Endothelial cell of umbilical vein (primary cell): Measurements from ENCODE around the gene RABL3. TPM values are rescaled to one million over a fixed set of nuclear protein-coding genes. Genes with fewer than 3 reads are reported as not detected.

Source experiments
- BruUV-seq: library from RNA; stranded (reverse); fragments of 400-500 nt; replicated peaks from 2 replicates; lab custom pipeline; 2021; lab: Mats Ljungman, UMichigan
- CTCF ChIA-PET: fragments of 300-600, 350-600 bp; sonication (Branson Sonifier 250); formaldehyde crosslinking; loops from one replicate; lab custom pipeline; 2021; ENCODE audit warnings: antibody characterized with exemption, inconsistent platforms; lab: Charles Lee
- POLR2A ChIA-PET: fragments of 300-600, 350-600 bp; sonication (Branson Sonifier 250); formaldehyde crosslinking; loops from one replicate; lab custom pipeline; 2021; ENCODE audit warnings: antibody characterized with exemption, inconsistent platforms; lab: Charles Lee
- DNase-seq: peaks from one replicate; pipeline ENCODE4 v3.0.0-alpha.2; 2011; ENCODE audit warnings: low read depth, low spot score
- FAIRE-seq: peaks from 2 replicates; lab custom pipeline; 2011; peaks lifted over from hg19 to GRCh38; lab: Jason Lieb, UNC
- H2AFZ ChIP-seq: 2 replicates; pipeline ENCODE4 v1.6.0; 2012; ENCODE audit warnings: low read depth, low read length, control low read depth, inconsistent platforms
- H3K27ac ChIP-seq: 2 replicates; pipeline ENCODE4 v1.5.1; 2011; ENCODE audit warnings: low read depth, mild to moderate bottlenecking, control low read depth, low read length, moderate library complexity; ENCODE audit not compliant: insufficient read depth
- H3K27me3 ChIP-seq, 2 experiments: 2 replicates each; pipeline versions ENCODE4 v1.6.0 to v1.6.1; 2011; ENCODE audit warnings: low read length in 2 of 2, mixed read lengths in 1 of 2; ENCODE audit not compliant: control insufficient read depth in 2 of 2, insufficient read depth in 2 of 2
- H3K36me3 ChIP-seq, 2 experiments: 2 replicates in 1 of 2; 3 replicates in 1 of 2; pipeline ENCODE4 v1.5.1; 2011; ENCODE audit warnings: low read length in 2 of 2, mild to moderate bottlenecking in 1 of 2, moderate library complexity in 1 of 2; ENCODE audit not compliant: control insufficient read depth in 2 of 2, insufficient read depth in 2 of 2; ENCODE audit errors: extremely low read depth in 1 of 2
- H3K4me1 ChIP-seq: 3 replicates; pipeline ENCODE4 v1.5.1; 2011; ENCODE audit warnings: mild to moderate bottlenecking, low read length; ENCODE audit not compliant: control insufficient read depth, insufficient read depth; ENCODE audit errors: extremely low read depth
- H3K4me2 ChIP-seq: 2 replicates; pipeline ENCODE4 v1.6.1; 2011; ENCODE audit warnings: low read length, control low read depth, mixed read lengths; ENCODE audit not compliant: insufficient read depth
- H3K4me3 ChIP-seq, 3 experiments: fragments of 200-600 bp in 1 of 3; sonication (generic), shearing (Covaris generic) in 1 of 3; replicated peaks in 1 of 3; 2 replicates each; pipeline ENCODE4 v1.5.1; 2011 to 2016; ENCODE audit warnings: control low read depth in 3 of 3, low read length in 3 of 3, mild to moderate bottlenecking in 2 of 3, inconsistent platforms in 1 of 3, low read depth in 1 of 3, moderate library complexity in 1 of 3; ENCODE audit not compliant: insufficient read depth in 1 of 3
- H3K79me2 ChIP-seq: 2 replicates; pipeline ENCODE4 v1.6.0; 2012; ENCODE audit warnings: low read length, inconsistent platforms; ENCODE audit not compliant: control insufficient read depth, insufficient read depth
- H3K9ac ChIP-seq: replicated peaks from 2 replicates; pipeline ENCODE3; 2011; ENCODE audit warnings: low read length, control low read depth; ENCODE audit not compliant: insufficient read depth; ENCODE audit errors: extremely low read depth
- H3K9me1 ChIP-seq: replicated peaks from 3 replicates; pipeline ENCODE4 v1.6.0; 2011; ENCODE audit warnings: mild to moderate bottlenecking, low read length; ENCODE audit not compliant: control insufficient read depth, insufficient read depth; ENCODE audit errors: extremely low read depth
- H3K9me3 ChIP-seq: replicated peaks from 2 replicates; pipeline ENCODE4 v1.5.1; 2012; ENCODE audit warnings: low read length, inconsistent platforms; ENCODE audit not compliant: control insufficient read depth, insufficient read depth
- H4K20me1 ChIP-seq: replicated peaks from 2 replicates; pipeline ENCODE3; 2011; ENCODE audit warnings: mild to moderate bottlenecking, low read length; ENCODE audit not compliant: control insufficient read depth, insufficient read depth; ENCODE audit errors: extremely low read depth
- CTCF ChIP-seq, 2 donors: IDR thresholded peaks; 1 replicate in 1 of 2; 2 replicates in 1 of 2; pipeline ENCODE4 v1.5.1; 2011; ENCODE audit warnings: low read length in 2 of 2, mild to moderate bottlenecking in 2 of 2, moderate library complexity in 2 of 2, control low read depth in 1 of 2, inconsistent platforms in 1 of 2, low read depth in 1 of 2; ENCODE audit not compliant: insufficient read depth in 1 of 2; ENCODE audit errors: extremely low read depth in 1 of 2
- EZH2 ChIP-seq: IDR thresholded peaks from 2 replicates; pipeline ENCODE4 v1.6.1; 2012; ENCODE audit warnings: borderline replicate concordance, low read depth, mild to moderate bottlenecking, moderate library complexity, low read length, inconsistent platforms; ENCODE audit not compliant: severe bottlenecking
- FOS ChIP-seq: IDR thresholded peaks from 2 replicates; pipeline ENCODE4 v1.6.1; 2011; ENCODE audit warnings: mild to moderate bottlenecking, low read length, moderate library complexity, borderline replicate concordance; ENCODE audit not compliant: insufficient read depth
- GATA2 ChIP-seq: IDR thresholded peaks from 2 replicates; pipeline ENCODE4 v1.7.0; 2011; ENCODE audit warnings: low read depth, mild to moderate bottlenecking, moderate library complexity, mixed read lengths, low read length; ENCODE audit not compliant: insufficient read length, insufficient read depth
- JUN ChIP-seq: IDR thresholded peaks from 2 replicates; pipeline ENCODE4 v1.6.1; 2011; ENCODE audit warnings: borderline replicate concordance, low read depth; ENCODE audit not compliant: insufficient read length, insufficient read depth
- MAX ChIP-seq: IDR thresholded peaks from 2 replicates; pipeline ENCODE4 v1.6.1; 2011; ENCODE audit not compliant: insufficient read depth, insufficient read length
- MYC ChIP-seq: IDR thresholded peaks from one replicate; pipeline ENCODE4 v1.6.1; 2011; ENCODE audit warnings: mild to moderate bottlenecking, low read depth, low read length
- POLR2A ChIP-seq: IDR thresholded peaks from 2 replicates; pipeline ENCODE4 v1.6.1; 2012; ENCODE audit warnings: low read depth, mild to moderate bottlenecking, control low read depth, low read length
- POLR2AphosphoS5 ChIP-seq: IDR thresholded peaks from 2 replicates; pipeline ENCODE4 v1.6.1; 2012; ENCODE audit warnings: low read depth, mild to moderate bottlenecking, control low read depth, low read length, moderate library complexity; ENCODE audit not compliant: insufficient read depth
- dilution Hi-C: fragments of 300-500 bp; cut with MboI; formaldehyde crosslinking; loops from one replicate; pipeline ENCODE4 v1.15.0; 2019; ENCODE audit warnings: low sequenced_read_pairs; ENCODE audit not compliant: extremely low pct_ligation_motif_present
- intact Hi-C: fragments of 100-400 bp; cut with micrococcal nuclease; formaldehyde crosslinking; loops from one replicate; pipeline ENCODE4 v1.10.0; 2022
- polyA plus RNA-seq, 4 experiments: library from polyadenylated mRNA; depleted of rRNA in 3 of 4; stranded (reverse) in 3 of 4; unstranded in 1 of 4; fragments of >200 nt; gene quantifications; 2 replicates each; pipeline versions ENCODE4 v1.2.1 to v1.2.3, GENCODE V29; 2011 to 2012; ENCODE audit warnings: missing spikeins in 1 of 4
- total RNA-seq: library from RNA; stranded (reverse); gene quantifications from 2 replicates; pipeline ENCODE4 v1.2.3, GENCODE V29; 2021

RABL3 gene
- total and polyA plus RNA-seq, 2 donors (not counting 3 experiments of a cell fraction or from before 2014, with no cell fraction given) = 4.3 to 24.9 TPM

DNA sequence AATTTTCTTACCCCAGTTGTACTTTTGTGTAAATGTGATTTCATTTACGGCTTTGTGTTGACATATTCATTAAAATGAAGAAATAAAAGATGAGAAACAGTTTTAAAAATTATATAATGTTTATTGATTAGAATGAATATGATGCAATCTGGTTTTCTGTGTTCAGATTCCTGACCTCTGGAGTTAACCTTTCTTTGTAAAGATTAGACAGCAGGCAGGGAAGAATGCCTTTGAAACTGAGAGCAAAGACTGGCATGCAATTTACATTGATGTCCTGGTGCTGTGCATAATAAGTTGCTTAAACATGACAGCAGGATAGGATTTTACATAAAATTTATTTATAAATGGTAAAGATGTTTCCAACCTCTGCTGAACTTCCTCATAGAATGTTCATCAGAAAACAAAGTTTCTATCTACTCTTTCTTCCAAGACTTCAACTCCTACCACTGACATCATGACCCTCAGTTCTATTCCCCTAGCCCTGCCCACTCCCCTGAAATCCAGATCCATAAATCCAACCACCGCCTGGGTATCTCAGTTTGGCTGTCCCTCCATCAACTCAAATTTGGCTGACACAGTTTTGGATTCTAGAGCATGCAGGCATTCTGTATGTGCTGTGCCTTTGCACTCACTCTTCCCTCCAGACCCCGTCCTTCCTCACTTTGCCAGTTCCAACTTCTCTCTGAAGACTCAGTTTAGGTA, 62.0 kb downstream of the RABL3 start:
- FAIRE-seq (no peak), DNase-seq (no peak)
- Histone ChIP-seq H3K4me1 (peaks cover 21% of the 10 kb centered on the region), H3K4me3 (no peak overlapping the region), H2AFZ (no peak overlapping the region), H3K79me2 (no peaks in the 10 kb centered on the region), H3K27me3 (no peaks in the 10 kb centered on the region), H4K20me1 (no peaks in the 10 kb centered on the region), H3K27ac (no peak overlapping the region), H3K9me3 (no peaks in the 10 kb centered on the region), H3K9ac (no peak overlapping the region), H3K4me2 (no peak overlapping the region), H3K9me1 (no peaks in the 10 kb centered on the region), H3K36me3 (no peaks in the 10 kb centered on the region)
- ChIA-PET CTCF (interaction anchor here (2.3 kb wide), 1 partner anchor 115 kb away, joined by 23 read pairs; no protein-coding TSS in a partner anchor), POLR2A (no interaction called here)
- TF ChIP-seq MAX (no peak), JUN (no peak), CTCF (IDR thresholded peaks at IDR 0.05; ENCODE audit: extremely low read depth in 1 of 2, insufficient read depth in 1 of 2, low read depth in 1 of 2, low read length in 2 of 2) (no peak), FOS (no peak), POLR2A (no peak), POLR2AphosphoS5 (no peak), MYC (no peak), GATA2 (no peak), EZH2 (no peak)
- dilution Hi-C loops = no loop called here
- no TSS peak for BruUV-seq
- intact Hi-C loops = no loop called here
